ENCODE data around the gene S1PR3. TPM values are rescaled to one million over a fixed set of nuclear protein-coding genes. Genes with fewer than 3 reads are reported as not detected.

The S1PR3 gene
- total RNA-seq, 1 donor: 3.3 TPM

DNA sequence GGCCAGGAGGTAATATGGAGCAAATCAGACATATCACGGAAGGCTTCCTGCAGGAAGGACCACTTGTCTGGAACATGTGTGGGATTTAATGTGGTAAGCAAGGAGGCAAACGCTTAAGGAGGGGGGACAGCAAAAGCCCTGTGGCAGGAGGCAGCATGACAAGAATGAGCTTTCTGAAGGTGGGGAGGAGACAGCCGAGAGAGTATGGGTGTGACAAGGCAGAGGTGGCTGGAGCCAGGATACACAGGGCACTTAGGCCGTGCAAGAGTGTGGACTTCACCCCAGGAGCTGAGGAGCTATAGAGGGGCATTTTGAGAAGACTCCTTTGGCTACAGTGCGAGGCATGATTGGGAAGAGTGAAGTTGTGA lies 14.4 kb upstream of the S1PR3 start:
- no peaks in the 10 kb centered on the region for H4K20me1 ChIP-seq (ENCODE audit: insufficient read depth, low read length)
- H3K4me1 ChIP-seq (ENCODE audit: insufficient read depth, low read length): peaks cover 11% of the 10 kb centered on the region
- no peaks in the 10 kb centered on the region for H3K36me3 ChIP-seq (ENCODE audit: insufficient read depth, low read length)
- H3K9me3 ChIP-seq (ENCODE audit: low read depth, low read length): no peaks in the 10 kb centered on the region
- H3K4me2 ChIP-seq (ENCODE audit: insufficient read depth, low read length): no peak overlapping the region
- DNase-seq (ENCODE audit: insufficient read length, low spot score, missing footprints): no peak
- no peak overlapping the region for H2AFZ ChIP-seq (ENCODE audit: low read length)
- TF ChIP-seq, protein P1, sequence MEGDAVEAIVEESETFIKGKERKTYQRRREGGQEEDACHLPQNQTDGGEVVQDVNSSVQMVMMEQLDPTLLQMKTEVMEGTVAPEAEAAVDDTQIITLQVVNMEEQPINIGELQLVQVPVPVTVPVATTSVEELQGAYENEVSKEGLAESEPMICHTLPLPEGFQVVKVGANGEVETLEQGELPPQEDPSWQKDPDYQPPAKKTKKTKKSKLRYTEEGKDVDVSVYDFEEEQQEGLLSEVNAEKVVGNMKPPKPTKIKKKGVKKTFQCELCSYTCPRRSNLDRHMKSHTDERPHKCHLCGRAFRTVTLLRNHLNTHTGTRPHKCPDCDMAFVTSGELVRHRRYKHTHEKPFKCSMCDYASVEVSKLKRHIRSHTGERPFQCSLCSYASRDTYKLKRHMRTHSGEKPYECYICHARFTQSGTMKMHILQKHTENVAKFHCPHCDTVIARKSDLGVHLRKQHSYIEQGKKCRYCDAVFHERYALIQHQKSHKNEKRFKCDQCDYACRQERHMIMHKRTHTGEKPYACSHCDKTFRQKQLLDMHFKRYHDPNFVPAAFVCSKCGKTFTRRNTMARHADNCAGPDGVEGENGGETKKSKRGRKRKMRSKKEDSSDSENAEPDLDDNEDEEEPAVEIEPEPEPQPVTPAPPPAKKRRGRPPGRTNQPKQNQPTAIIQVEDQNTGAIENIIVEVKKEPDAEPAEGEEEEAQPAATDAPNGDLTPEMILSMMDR (IDR thresholded peaks at IDR 0.05; ENCODE audit: extremely low read depth, low read depth, low read length): no peak
- H3K27ac ChIP-seq (ENCODE audit: low read depth, low read length): no peak overlapping the region
- peaks cover 2% of the 10 kb centered on the region for H3K27me3 ChIP-seq (ENCODE audit: insufficient read depth, low read length)
- H3K4me3 ChIP-seq (ENCODE audit: insufficient read depth, low read length): no peak overlapping the region
- H3K79me2 ChIP-seq (ENCODE audit: insufficient read depth, low read length): no peaks in the 10 kb centered on the region

DNA sequence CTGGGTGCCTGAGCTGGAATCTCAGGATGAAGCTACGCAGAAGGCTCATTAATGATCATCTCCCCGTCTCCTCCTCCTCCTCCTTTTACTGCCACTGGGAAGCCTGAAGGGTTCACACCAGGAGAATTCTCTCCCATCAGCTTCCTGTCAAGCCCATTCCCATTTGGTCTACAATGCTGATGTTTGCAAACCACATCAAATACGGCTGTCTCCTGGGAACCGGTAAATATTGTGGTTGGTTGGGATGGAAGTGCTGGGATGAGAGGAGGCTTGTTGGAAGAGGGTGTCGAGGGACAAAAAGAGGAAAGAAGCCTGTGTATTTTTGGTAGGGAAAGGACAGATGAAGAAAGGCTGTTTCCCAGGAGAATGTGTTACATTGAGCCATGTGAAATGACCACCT lies 13.2 kb upstream of the S1PR3 start:
- TF ChIP-seq, protein P1 (IDR thresholded peaks at IDR 0.05; ENCODE audit: extremely low read depth, low read depth, low read length): no peak
- H3K27ac ChIP-seq (ENCODE audit: low read depth, low read length): no peak overlapping the region
- no peaks in the 10 kb centered on the region for H4K20me1 ChIP-seq (ENCODE audit: insufficient read depth, low read length)
- H3K27me3 ChIP-seq (ENCODE audit: insufficient read depth, low read length): peaks cover 2% of the 10 kb centered on the region
- no peak overlapping the region for H3K4me3 ChIP-seq (ENCODE audit: insufficient read depth, low read length)
- peaks cover 11% of the 10 kb centered on the region for H3K4me1 ChIP-seq (ENCODE audit: insufficient read depth, low read length)
- no peak overlapping the region for H2AFZ ChIP-seq (ENCODE audit: low read length)
- H3K4me2 ChIP-seq (ENCODE audit: insufficient read depth, low read length): no peak overlapping the region
- H3K79me2 ChIP-seq (ENCODE audit: insufficient read depth, low read length): no peaks in the 10 kb centered on the region
- no peaks in the 10 kb centered on the region for H3K36me3 ChIP-seq (ENCODE audit: insufficient read depth, low read length)
- no peaks in the 10 kb centered on the region for H3K9me3 ChIP-seq (ENCODE audit: low read depth, low read length)
- DNase-seq (ENCODE audit: insufficient read length, low spot score, missing footprints): no peak

DNA sequence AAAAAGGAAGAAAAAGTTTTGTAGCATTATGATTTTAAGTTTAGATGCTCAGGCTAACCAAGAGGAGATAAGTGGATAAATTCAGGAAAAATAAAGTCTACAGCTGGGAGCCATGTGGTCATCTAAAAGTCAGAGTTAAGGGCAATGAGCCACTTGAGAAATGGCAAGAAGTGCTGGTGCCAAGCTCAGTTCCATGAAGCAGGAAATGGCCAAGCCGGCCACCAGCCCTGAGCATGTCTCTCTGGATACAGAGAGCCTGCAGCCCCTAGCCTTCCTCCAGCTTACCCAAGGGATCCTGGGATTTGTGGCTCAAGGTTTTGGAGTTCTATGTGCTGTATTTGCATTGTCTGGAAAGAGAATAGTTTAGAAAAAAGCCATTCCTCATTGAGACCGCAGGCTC lies 12.2 kb upstream of the S1PR3 start:
- Histone ChIP-seq H4K20me1 (ENCODE audit: insufficient read depth, low read length) (no peaks in the 10 kb centered on the region), H3K36me3 (ENCODE audit: insufficient read depth, low read length) (no peaks in the 10 kb centered on the region), H3K79me2 (ENCODE audit: insufficient read depth, low read length) (no peaks in the 10 kb centered on the region), H2AFZ (ENCODE audit: low read length) (no peak overlapping the region), H3K4me3 (ENCODE audit: insufficient read depth, low read length) (no peak overlapping the region), H3K27me3 (ENCODE audit: insufficient read depth, low read length) (peaks cover 2% of the 10 kb centered on the region), H3K27ac (ENCODE audit: low read depth, low read length) (no peak overlapping the region), H3K9me3 (ENCODE audit: low read depth, low read length) (no peaks in the 10 kb centered on the region), H3K4me1 (ENCODE audit: insufficient read depth, low read length) (peaks cover 11% of the 10 kb centered on the region), H3K4me2 (ENCODE audit: insufficient read depth, low read length) (no peak overlapping the region)
- no peak for DNase-seq (ENCODE audit: insufficient read length, low spot score, missing footprints)
- TF ChIP-seq, protein P1 (IDR thresholded peaks at IDR 0.05; ENCODE audit: extremely low read depth, low read depth, low read length): no peak

DNA sequence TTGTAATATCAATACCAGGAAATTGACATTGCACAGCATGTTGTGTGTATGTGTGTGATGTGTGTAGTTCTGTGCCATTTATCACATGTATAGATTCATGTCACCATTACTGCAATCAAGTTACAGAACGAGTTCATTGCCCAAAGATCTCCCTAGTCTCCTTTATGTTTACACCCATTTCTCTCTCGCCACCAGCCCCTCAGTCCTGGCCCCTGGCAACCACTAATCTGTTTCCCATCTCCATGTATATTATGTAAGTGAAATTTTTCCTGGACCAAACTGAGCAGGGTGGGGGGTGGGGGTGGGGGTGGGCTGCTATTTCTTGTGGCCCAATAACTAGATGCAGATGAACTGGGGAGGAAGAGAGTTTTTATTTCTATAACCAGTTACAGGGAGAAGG lies 11.5 kb upstream of the S1PR3 start:
- Histone ChIP-seq H3K4me2 (ENCODE audit: insufficient read depth, low read length) (no peak overlapping the region), H2AFZ (ENCODE audit: low read length) (no peak overlapping the region), H3K9me3 (ENCODE audit: low read depth, low read length) (no peaks in the 10 kb centered on the region), H4K20me1 (ENCODE audit: insufficient read depth, low read length) (no peaks in the 10 kb centered on the region), H3K36me3 (ENCODE audit: insufficient read depth, low read length) (no peaks in the 10 kb centered on the region), H3K4me1 (ENCODE audit: insufficient read depth, low read length) (peaks cover 11% of the 10 kb centered on the region), H3K4me3 (ENCODE audit: insufficient read depth, low read length) (no peak overlapping the region), H3K79me2 (ENCODE audit: insufficient read depth, low read length) (no peaks in the 10 kb centered on the region), H3K27ac (ENCODE audit: low read depth, low read length) (no peak overlapping the region), H3K27me3 (ENCODE audit: insufficient read depth, low read length) (peaks cover 2% of the 10 kb centered on the region)
- no peak for DNase-seq (ENCODE audit: insufficient read length, low spot score, missing footprints)
- TF ChIP-seq, protein P1 (IDR thresholded peaks at IDR 0.05; ENCODE audit: extremely low read depth, low read depth, low read length): no peak
